HG03045 (cell line): ENCODE results near the gene TMEM123.
"Not testable (repeated sequence)": the region's sequence is repeated elsewhere in the genome, so short reads cannot be mapped to it uniquely, and the experiment has no call there.

Experiments
- ATAC-seq: cut with Tn5 transposase; IDR thresholded peaks from one replicate; pipeline ENCODE4 v1.9.1; 2021; ENCODE audit warnings: mild to moderate bottlenecking, moderate library complexity; ENCODE audit not compliant: unreplicated experiment

Gene TMEM123

GRCh38 chr11:102449651-102450570 lies 2.7 kb downstream of the TMEM123 start:
- ATAC-seq = no peak

GRCh38 chr11:102448869-102449224 lies 3.7 kb downstream of the TMEM123 start:
- no peak for ATAC-seq

GRCh38 chr11:102447941-102448868 lies 4.4 kb downstream of the TMEM123 start:
- ATAC-seq = no peak

- no peak for ATAC-seq
These were observed 5.4 kb downstream of the TMEM123 start for GRCh38 chr11:102447193-102447592.

GRCh38 chr11:102446606-102447005 lies 6.0 kb downstream of the TMEM123 start:
- ATAC-seq = no peak

GRCh38 chr11:102444693-102445092 lies 7.9 kb downstream of the TMEM123 start:
- ATAC-seq = not testable (repeated sequence)

GRCh38 chr11:102444142-102444541 lies 8.4 kb downstream of the TMEM123 start:
- ATAC-seq = not testable (repeated sequence)

GRCh38 chr11:102439063-102439363 lies 13.6 kb downstream of the TMEM123 start:
- not testable (repeated sequence) for ATAC-seq

- ATAC-seq = no peak
These were observed 14.1 kb downstream of the TMEM123 start for GRCh38 chr11:102438311-102439062.

GRCh38 chr11:102437727-102438126 lies 14.8 kb downstream of the TMEM123 start:
- ATAC-seq = no peak

GRCh38 chr11:102436976-102437375 lies 15.6 kb downstream of the TMEM123 start:
- no peak for ATAC-seq

GRCh38 chr11:102436561-102436960 lies 16.0 kb downstream of the TMEM123 start:
- ATAC-seq = no peak

- no peak for ATAC-seq
These were observed 16.9 kb downstream of the TMEM123 start for GRCh38 chr11:102435688-102436087.

- ATAC-seq = not testable (repeated sequence)
These were observed 19.0 kb downstream of the TMEM123 start for GRCh38 chr11:102433571-102433970.

- ATAC-seq = not testable (repeated sequence)
These were observed 20.0 kb downstream of the TMEM123 start for GRCh38 chr11:102432560-102432959.

- ATAC-seq = no peak
These were observed 21.2 kb downstream of the TMEM123 start for GRCh38 chr11:102431404-102431803.

GRCh38 chr11:102430158-102430836 lies 22.3 kb downstream of the TMEM123 start:
- peak; percentile 92 for ATAC-seq

- no peak for ATAC-seq
These were observed 22.9 kb downstream of the TMEM123 start for GRCh38 chr11:102429691-102430090.

GRCh38 chr11:102429226-102429625 lies 23.3 kb downstream of the TMEM123 start:
- no peak for ATAC-seq

- ATAC-seq = no peak
These were observed 23.9 kb downstream of the TMEM123 start for GRCh38 chr11:102428696-102429095.
